H4 (cell line): ENCODE measurements around the gene CHEK1. TPM values are rescaled to one million over a fixed set of nuclear protein-coding genes. Genes with fewer than 3 reads are reported as not detected.
"Not testable (repeated sequence)": the region's sequence is repeated elsewhere in the genome, so short reads cannot be mapped to it uniquely, and the experiment has no call there.

Source experiments
- DNase-seq: peaks from one replicate; pipeline ENCODE4 v3.0.0-alpha.2; 2015; ENCODE audit warnings: low spot score
- total RNA-seq: library from RNA; depleted of rRNA; stranded (reverse); fragments of >200 nt; shearing (Covaris generic); gene quantifications from 2 replicates; pipeline ENCODE4 v1.2.3, GENCODE V29; 2014; rRNA removed

Gene CHEK1
- total RNA-seq, result 48.5 and 57.5 TPM in 2 replicates

DNA sequence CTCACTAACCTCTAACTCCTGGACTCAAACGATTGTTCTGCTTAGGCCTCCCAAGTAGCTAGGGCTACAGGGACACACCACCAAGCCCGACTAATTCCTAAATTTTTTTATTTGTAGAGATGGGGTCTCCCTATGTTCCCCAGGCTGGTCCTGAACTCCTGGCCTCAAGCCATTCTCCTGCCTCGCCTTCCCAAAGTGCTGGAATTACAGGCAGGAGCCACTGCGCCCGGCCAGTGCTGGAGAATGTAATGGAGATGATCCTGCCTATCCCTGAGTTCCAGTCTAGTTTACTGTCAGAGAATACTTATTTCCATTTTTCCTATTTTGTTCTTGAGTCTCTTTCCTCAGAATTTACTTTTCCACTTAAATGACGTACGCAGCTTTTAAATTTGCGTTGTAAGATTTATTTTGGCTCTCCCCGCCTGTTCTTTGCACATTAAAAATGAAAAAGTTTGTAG is at the start of gene CHEK1:
TSS of gene CHEK1 (plus strand) at position 408 of the 458 bp plus-strand sequence. CDS start 1,606 bp downstream, outside the sequence.
- DNase-seq, result no peak

DNA sequence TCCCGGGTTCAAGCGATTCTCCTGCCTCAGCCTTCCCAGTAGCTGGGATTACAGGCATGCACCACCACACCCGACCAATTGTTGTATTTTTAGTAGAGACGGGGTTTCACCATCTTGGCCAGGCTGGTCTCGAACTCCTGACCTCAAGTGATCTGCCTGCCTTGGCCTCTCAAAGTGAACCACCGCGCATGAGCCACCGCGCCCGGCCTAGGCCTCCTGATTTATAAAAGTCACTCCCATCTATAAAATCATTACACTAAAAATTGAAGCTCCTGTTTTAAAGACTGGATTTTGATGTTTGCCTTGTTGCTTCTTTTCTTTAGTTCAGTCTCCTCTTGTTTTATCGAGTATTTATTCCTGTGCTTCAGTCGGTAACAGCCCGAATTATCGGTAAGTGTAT is 47.8 kb upstream of the CHEK1 start:
- DNase-seq, result not testable (repeated sequence)

GRCh38 chr11:125578783-125579182 is 46.2 kb upstream of the CHEK1 start:
- DNase-seq, result no peak

DNA sequence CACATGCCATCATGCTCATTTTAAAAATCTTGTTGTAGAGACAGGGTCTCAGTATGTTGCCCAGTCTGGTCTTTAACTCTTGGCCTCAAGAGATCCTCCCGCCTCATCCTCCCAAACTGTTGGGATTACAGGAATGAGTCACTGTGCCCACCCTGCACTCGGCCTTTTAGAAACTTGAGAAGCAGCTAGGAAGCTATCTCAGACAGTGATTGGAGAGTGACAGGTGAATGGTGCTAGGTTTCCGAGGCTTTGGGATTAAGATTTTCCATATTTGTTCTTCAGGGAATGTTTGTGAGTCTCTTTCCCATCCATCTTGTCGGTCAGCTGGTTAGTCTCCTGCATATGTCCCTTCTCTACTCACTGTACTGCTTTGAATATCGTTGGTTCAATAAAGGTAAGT is 45.2 kb upstream of the CHEK1 start:
- DNase-seq, result no peak

GRCh38 chr11:125583496-125583895 is 41.5 kb upstream of the CHEK1 start:
- DNase-seq, result no peak

DNA sequence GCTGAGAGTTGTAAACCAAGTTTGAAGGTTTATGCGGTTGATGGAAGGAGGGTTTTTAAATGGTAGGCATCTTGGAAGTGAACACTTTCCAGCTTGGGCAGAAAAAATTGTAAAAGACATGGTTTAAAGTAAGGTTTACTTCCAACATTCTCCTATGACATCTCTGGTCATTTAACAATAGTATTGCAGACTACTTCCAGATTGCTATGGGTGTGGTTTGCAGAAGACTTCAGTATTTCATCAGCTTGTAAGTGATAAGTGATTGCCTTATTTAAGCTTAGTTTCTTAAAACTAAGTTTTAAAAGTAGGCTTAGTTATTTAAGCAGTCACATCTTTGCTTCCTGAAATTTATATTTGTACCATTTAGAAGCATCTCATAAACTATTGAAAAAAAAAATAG is 39.5 kb upstream of the CHEK1 start:
- DNase-seq, result no peak

GRCh38 chr11:125586623-125587022 is 38.3 kb upstream of the CHEK1 start:
- no peak for DNase-seq

GRCh38 chr11:125587480-125587879 is 37.5 kb upstream of the CHEK1 start:
- no peak for DNase-seq

DNA sequence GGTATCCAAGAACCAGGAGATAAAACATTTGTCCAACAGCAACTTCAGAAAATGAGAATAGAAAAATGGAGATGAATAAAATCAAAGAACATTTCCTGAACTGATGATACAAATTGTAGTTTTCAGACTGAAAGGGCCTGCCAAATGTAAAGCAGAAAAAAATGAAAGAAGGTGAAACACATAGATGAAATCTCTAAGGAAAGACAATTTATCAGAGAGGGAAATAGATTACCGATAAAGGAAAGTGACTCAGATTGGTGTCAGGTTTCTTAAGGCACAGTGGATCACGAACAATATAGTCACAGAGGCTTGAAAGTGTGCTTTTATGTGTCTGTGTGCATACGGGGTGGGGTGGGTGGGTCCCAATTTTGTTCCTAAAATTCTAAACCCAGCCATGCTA is 36.5 kb upstream of the CHEK1 start:
- no peak for DNase-seq

GRCh38 chr11:125591649-125592304 is 33.2 kb upstream of the CHEK1 start:
- DNase-seq, result peak; percentile 11

DNA sequence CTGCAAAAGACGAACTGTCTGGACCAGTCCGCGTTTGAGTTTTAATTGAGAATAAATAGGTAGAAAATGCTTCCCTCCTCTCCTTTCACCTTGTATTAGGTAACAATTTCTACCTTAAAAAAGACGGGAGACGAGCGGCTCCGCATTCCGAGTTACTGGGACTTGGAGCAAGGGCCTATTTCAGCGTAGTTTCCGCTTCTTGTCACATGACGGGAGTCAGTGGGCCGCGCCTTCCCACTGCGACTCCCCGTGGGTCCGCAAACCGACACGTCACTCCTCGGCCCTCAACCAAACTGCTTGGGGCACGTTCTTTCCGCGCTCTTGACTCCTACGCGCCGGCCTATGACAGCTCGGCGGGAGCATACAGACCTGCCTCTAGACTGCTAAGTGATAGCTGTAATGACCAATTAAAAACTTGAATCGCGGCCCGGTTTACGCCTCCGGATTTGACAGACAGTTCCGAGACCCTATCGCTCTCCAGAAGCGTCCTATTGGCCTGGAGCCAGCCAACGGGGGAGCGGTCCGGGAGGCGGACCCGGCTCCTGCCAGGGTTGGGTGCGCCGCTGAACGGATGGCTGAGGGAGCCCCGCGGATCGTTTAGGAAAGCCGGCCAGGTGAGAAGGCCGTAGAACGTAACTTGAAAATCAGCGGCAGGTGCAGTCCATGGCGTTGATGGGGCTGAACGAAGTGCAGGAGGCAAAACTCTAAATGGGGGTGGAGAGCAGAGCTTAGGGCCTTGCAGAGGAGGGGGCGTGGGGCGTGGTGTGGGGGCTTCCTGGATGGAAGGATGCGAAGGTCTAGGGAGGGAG is 32.5 kb upstream of the CHEK1 start, which contains the start of gene STT3A:
TSS of gene STT3A (plus strand) at position 548 of the 809 bp plus-strand sequence. CDS start 3,064 bp downstream, outside the sequence.
- DNase-seq, result peak; percentile 99

GRCh38 chr11:125593114-125593820 is 31.7 kb upstream of the CHEK1 start:
- peak; percentile 26 for DNase-seq

- DNase-seq, result no peak
Measured at GRCh38 chr11:125594958-125595357, 30.0 kb upstream of the CHEK1 start.

GRCh38 chr11:125600663-125601062 is 24.3 kb upstream of the CHEK1 start:
- DNase-seq, result no peak

- DNase-seq, result no peak
Measured at GRCh38 chr11:125603207-125603606, 21.8 kb upstream of the CHEK1 start.

DNA sequence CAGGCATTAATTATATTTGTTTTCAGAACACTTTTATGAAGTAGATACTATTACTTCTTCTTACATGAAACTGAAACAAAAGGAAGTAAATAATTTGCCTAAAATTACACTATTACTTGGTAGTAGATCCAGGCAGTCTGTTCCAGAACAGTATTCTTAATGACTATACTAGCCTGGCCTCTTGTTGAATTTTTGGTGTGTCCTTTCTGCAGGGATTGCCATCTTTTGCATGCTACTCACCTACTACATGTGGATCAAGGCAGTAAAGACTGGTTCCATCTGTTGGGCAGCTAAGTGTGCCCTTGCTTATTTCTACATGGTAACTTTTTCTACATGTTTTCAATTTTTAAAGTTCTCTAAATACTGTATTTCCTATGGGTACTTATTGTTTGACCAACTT is 19.5 kb upstream of the CHEK1 start:
- no peak for DNase-seq

DNA sequence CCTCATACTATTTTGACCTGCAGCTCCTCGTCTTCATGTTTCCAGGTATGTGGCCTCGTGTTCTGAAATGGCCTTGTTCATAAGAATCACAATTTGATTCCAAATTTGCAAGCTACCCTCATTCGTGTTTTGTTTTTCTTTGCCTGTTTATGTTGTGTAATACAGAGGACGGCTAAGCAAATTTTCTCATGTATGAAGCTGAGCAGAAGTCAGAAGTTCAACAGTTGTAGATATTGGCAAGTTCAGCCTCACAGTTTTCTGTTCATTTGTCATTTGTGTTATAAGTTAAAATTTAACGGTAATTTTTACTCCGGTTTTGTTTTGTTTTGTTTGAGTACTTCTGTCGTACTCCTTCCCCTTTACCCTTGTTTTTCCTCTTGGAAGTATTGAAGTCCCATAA is 15.4 kb upstream of the CHEK1 start:
- no peak for DNase-seq

DNA sequence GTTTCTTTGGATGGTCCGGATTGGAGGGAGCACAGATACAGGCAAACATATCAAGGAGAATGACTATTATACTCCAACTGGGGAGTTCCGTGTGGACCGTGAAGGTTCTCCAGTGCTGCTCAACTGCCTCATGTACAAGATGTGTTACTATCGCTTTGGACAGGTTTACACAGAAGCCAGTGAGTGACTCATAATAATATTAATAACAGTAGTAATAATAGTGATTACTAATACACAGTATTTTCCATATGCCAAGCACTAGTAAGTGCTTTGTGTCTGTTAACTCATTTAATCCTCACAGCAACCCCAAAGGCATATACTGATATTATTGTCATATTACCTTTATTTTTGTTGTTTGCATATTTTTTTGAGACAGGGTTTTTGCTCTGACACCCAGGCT is 6.6 kb upstream of the CHEK1 start:
- no peak for DNase-seq

DNA sequence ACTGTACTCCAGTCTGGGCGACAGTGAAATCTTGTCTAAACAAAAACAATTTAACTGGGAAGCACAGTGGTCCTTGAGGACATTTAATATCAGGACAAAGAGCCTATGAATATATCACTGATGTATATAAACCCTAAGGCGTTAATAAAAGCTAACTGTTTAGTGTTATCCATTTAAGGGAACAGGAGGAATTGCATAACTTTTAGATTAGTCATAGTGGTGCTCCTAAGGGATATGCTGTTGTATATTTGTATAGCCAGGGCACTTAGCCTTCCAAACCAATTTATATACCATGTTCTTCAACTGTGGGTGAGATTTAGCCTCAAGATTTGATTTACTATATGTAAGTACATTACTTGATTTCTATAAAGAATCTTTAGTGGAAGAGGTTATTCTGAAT is 3.0 kb upstream of the CHEK1 start:
- peak; percentile 34 for DNase-seq

DNA sequence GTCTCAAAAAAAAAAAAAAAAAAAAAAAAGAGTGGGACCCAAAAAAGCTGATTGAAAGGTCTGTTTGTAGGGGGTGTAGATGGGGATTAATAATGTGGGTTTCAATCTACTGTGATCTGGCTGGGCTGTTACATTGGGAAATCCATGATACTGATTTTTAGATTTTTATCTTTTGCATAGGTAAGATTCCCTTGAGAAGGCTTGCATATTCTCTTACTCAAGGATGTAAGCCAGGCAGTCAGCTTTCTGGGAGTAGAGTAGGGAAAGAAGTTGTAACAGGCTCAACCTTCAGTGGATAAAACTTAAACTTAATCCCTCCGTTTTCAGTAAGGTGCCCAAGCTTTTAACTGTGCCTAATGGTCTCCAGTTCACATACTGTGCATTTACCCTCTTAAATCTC is 1.9 kb upstream of the CHEK1 start:
- no peak for DNase-seq

DNA sequence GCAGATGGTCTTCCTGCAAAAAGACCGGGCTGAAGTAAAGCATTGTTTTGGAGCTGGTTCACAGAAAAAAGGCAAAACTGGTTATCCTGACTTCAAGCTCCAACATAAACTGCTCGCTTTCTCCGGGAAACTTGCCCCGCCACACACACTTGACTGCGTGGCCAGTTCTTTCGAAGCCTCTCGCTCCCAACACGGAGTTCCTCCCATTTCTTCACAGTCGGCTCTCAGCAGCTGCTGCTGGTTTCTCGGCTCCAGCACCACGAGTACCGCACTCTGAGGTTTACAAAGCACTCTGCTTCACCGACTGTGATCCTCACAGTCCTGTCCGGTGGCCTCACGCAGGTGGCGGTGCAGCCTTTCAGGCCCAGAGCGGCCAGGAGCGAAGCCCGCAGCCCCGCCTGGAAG is 264 bp downstream of the CHEK1 start:
- DNase-seq, result no peak

DNA sequence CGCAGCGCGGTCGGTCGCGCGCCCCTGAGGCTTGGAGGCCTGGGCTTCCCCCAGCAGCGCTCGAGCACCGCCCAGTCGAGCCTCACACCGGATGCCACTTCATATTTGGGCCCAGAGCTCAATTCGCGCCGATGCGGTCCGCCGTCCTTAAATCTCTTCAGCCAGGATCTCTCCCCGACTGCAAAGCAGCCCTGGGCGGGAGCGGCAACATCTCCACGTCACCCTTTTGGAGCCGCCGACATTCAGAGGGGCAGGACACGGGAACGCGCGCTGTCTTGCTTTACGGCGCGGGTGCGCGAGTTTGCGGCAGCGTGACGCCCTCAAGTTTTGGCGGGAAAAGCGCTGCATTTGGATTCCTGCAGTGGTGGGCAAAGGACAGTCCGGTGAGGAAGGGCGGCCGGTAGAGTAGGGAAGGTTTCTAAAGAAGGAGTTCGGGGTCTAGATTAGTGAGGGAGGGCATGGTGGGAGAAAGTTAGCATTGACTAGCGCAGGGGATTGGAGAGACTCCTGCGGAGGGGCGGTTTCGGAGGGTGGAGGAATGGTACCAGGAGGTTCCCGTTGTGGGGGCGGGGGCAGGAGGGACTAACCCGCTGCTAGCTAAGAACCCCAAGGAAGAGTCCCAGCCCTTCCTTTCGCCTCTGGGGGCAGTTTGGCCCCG is 796 bp downstream of the CHEK1 start:
- peak; percentile 90 for DNase-seq
